ENCODE data around the gene PCDHA8.

DNA sequence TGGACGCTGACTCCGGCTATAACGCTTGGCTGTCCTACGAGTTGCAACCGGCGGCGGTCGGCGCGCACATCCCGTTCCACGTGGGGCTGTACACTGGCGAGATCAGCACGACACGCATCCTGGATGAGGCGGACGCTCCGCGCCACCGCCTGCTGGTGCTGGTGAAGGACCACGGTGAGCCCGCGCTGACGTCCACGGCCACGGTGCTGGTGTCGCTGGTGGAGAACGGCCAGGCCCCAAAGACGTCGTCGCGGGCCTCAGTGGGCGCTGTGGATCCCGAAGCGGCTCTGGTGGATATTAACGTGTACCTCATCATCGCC, 36.2 kb downstream of the PCDHA8 start:
- TF ChIP-seq, protein P1, sequence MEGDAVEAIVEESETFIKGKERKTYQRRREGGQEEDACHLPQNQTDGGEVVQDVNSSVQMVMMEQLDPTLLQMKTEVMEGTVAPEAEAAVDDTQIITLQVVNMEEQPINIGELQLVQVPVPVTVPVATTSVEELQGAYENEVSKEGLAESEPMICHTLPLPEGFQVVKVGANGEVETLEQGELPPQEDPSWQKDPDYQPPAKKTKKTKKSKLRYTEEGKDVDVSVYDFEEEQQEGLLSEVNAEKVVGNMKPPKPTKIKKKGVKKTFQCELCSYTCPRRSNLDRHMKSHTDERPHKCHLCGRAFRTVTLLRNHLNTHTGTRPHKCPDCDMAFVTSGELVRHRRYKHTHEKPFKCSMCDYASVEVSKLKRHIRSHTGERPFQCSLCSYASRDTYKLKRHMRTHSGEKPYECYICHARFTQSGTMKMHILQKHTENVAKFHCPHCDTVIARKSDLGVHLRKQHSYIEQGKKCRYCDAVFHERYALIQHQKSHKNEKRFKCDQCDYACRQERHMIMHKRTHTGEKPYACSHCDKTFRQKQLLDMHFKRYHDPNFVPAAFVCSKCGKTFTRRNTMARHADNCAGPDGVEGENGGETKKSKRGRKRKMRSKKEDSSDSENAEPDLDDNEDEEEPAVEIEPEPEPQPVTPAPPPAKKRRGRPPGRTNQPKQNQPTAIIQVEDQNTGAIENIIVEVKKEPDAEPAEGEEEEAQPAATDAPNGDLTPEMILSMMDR (optimal IDR thresholded peaks at IDR 0.05 in 1 of 3, IDR thresholded peaks at IDR 0.05 in 1 of 3, conservative IDR thresholded peaks at IDR 0.05 in 1 of 3; ENCODE audit: extremely low read depth in 1 of 3, insufficient read depth in 2 of 3, low read length in 3 of 3), result no peak
- TF ChIP-seq EZH2 (IDR thresholded peaks at IDR 0.05; ENCODE audit: low read length), result no peak

Data from keratinocyte (primary cell).